Right kidney (tissue), 1 donor: Measurements from ENCODE around the gene PCDH12.
A peak's percentile ranks its signal among the peaks of the same experiment; 100 is the strongest.

Experiments used
- DNase-seq: peaks from one replicate; pipeline ENCODE4 v3.0.0-alpha.2; 2016

PCDH12 gene

DNA sequence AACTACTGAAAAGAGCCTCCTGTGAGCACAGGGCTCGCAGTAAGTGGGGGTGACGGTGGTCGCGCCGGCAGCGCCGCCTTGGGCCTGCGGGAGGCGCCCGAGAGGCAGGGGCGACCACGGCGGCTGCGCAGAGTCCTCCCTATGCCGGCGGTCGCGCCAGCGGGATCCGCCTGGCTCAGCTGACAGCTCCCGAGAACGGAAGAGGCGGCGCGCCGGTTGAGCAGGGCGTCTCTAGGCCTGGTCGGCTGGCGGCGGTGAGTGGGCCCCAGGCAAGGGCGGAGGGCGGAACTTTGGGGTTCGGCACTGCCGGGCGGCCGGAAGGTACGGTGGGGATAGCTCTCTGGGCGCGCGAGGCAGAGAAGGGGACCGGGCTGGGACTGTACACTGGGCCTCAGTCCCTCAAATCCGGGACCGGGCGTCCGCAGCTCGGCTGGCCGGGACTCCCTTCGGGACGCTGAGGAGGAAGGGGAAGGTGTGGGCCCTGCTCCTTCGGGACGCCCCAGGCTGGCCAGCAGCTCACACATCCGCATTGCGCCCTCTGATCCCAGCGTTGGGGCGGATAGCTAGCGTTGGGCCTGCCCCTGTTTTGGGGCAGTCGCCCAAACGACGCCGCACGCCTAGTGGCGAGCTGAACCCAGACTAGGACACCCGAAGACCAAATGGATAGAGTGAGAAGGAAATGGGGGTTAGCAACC lies 11.1 kb upstream of the PCDH12 start, which contains the start of gene RNF14:
TSS of gene RNF14 (plus strand) at position 192 of the 695 bp plus-strand sequence. CDS start 4,484 bp downstream, outside the sequence.
- peak; percentile 94 for DNase-seq

DNA sequence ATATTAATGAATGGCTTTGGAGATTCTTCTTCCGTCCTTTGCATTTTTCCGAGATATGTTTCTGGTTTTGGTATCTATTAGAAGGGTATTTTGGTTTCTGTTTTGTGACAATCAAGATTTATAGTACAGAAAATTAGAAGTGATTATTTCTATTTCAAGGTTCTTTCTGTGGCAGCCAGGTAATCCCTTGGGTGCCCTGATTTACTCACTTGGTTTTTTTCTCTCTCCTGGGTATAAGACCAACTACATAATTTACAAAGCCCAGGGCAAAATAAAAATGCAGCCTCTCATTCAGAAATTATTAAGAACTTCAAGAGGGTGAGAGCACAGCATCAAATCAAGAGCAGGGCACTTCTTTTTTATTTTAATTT lies 8.9 kb upstream of the PCDH12 start:
- no peak for DNase-seq

DNA sequence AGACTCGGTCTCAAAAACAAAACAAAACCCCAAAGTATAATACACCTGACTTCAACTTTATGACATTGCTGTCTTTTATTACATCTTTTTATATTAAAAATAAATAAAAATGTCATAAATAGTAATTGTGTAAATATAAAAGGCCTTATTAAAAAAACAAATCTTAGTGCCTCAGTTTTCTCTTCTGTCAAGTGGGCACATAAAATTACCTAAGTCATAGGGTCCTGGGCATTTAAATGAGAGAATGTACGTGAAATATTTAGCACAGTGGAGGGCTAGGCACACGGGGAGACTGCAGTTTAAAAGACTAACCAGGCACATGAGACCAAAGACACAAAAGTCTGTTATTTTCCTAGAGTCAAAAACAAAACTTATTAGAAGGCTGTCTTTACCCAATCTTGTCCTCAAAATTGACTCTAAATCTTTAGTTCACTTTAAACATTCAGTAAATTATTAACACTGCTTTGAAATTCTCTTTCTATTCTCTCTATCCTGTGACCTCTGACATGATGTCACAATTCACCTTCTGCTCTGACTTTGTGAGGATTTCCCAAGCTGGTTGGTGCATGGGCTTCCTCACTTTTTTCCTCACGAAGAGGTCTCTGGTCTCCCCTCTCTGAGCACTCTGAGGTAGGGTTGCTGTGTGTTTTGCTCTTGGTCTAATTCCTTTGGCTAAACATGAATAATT lies 8.4 kb upstream of the PCDH12 start:
- DNase-seq, result no peak

DNA sequence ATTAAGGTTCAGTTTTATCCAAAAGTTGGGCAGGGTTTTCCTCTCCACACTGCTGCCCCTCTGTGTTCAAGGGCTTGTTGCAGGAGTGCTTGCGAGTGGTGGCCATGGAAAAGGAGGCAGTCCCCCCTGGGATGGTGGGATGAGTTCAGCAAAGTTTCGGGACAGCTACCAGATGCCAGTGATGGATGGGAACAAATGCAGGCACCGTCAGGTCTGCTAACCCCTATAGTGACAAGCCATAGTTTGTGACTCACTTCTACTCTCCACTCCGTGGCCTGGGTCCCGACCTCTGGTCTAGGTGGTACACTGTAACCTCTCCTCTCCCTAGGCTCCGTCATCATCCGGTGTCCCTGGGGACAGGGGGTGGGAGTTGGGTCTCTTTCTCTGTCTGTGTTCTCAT lies 7.1 kb upstream of the PCDH12 start:
- DNase-seq, result no peak

DNA sequence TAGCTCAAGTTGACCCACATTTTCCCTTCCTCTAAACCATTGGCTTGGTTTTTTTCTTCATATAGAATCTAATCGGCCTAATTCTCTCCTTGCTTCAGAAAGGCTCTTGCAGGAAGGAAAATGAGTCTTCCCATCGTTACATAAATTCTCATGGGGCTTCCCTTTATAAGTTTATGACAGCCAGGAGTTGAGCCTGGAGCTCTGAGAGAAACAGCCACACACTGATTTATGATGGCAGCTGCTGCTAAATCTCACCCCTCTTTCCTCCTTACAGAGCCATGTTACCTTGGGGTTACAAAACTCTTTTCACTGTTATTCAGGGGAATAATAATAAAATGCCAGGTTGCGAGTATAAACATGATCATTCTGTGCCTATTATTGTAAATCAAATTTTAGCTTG lies 5.7 kb upstream of the PCDH12 start:
- no peak for DNase-seq

DNA sequence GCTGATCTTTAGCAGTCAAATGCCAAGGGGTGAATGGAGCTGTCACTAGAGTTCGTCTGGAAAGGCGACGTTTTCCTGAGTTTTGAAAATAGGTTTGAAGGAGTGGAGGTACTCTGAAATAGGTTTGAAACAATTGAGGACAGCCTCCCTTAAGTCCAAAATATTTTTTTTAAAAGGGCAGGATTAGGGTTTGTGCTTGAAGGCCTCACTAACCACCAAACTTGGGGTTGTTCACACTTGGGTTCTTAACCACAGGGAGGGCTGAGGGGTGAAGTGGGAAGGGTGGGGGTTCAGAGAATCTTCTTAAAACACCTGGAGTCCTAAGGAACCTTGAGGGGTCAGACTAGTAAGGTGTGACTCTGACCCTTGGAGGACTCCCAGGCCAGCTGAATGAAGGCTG lies 3.5 kb upstream of the PCDH12 start:
- no peak for DNase-seq

DNA sequence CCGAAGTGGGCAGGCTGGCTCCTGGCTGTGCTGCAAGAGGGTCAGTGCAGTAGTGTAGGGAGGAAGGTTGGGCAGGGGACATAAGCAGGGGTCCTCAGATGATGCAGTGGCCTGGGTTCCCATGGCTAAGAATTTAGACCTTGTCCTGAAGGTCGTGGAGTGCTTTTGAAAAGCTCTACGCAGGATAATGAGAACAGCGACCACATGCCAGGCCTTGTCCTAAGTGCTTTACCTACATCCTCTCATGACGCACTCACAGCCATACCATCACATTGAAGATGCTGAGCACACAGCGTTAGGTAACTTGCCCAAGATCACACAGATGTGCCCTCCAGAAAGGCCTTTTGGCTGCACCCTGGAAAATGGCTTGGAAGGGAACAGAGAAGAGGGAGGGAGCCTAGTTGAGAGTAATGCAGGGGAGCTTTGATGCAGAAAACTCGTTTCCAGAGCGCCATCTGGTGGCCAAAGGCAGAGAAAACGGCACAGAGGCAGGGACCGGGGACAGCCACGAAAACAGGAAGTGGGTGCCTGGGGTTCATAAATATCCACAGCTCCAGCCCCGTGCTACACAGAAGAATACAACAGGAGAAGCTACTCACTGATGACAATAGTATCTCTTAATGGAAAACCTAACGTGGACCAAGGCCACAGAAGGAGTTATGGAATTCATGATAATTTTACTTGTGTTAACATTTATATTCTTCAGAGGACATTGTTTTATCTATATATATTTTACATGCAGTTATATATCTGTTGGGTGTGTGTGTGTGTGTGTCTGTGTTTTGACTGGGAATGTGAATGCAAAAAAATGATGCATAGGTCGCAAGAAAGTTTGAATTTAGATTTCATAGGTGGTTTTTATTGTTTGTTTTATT lies 2.7 kb upstream of the PCDH12 start:
- DNase-seq, result peak; percentile 76

DNA sequence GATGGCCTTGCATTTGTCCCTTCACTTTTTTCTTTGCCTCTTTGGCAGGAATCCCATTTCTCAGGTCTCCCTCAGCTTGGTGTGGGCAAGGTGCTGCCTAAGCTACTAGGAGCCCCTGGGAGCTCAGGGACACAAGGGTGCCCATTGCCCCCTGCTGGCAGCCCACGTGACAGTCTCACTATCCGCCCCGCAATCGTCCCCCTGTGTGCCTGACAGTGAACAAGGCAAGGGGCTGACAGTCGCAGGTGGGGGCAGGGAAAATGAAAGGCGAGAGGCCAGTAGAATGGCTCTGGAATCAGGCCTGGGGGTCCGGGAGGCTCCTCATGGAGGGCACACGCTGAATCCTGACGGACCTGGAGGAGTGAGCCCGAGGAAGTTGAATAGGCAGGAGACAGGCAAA lies 2.0 kb upstream of the PCDH12 start:
- DNase-seq, result no peak

DNA sequence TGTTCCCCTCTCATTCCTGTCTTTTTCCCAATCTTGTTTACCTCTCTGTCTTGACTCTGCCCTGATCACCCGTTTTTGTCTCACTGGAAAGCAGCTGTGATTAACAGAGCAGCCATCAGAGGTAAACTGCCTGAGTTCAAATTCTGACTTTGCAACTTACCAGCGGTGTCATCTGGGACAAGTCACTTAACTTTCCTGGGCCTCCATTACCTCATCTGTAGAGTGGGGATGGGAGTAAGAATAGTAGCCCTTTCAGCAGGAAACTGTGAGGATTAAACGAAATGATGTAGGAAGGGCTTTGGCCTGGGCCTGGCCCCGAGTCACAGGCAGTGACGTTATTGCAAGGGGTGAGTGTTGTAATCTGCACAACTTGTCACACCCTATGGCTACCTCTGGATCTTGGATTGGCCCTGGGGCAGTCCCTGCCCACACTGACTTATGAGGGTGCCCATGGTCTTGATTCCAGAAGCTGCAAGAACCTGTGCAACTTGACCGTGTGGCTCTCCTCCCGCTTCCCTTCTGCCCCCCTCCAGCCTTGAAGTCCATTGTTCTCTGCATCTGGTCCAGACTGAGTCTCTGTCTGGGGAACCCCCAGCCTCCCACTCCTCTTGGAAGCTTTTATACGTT lies 657 bp upstream of the PCDH12 start:
- DNase-seq, result no peak

DNA sequence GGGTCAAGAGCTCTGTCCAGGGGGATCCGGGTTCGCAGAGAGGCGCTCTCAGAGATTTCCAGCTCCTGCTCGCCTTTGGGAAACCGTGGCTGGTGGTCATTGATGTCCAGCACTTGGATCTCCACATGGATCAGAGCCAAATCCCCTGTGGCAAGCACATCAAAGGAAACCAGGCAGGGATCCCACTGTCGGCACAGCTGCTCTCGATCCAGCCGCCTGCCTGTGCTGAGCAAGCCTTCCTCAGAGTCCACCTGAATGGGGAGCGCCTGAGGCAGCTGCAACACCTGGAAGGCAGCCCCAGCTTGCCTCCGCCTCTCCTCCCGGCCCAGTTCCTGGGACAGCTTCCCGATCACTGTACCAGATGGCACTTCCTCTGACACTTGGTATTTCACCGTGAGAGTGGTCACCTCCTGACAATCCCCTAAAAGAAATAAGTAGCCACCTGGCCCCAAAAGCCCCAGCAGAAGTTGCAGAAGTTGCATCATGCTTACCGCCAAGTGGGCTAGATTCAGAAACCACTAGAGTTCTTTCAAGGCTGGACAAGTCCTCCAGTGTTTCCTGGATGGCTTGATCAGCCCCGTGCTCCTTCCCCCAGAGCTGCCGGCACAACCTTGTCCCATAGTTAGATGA lies 520 bp downstream of the PCDH12 start:
- DNase-seq, result no peak

DNA sequence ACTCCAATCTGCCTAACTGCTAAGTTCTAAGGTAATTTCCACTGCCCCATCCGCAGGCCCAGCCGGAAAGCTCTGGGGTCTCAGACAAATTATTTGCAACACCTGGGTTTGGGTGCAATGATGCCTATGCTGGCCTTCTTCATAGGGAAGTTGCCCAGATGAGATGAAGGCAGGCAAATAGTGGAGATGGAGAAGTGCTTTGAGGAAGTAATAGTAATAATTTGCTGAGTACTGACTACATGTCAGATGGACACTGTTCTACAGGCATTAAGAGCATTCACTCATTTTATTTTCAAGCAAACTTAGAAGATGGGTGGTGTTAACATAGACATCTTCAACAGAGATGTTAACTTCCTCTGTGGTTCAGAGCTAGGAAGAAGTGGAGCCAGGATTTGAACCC lies 3.8 kb downstream of the PCDH12 start:
- DNase-seq, result no peak

DNA sequence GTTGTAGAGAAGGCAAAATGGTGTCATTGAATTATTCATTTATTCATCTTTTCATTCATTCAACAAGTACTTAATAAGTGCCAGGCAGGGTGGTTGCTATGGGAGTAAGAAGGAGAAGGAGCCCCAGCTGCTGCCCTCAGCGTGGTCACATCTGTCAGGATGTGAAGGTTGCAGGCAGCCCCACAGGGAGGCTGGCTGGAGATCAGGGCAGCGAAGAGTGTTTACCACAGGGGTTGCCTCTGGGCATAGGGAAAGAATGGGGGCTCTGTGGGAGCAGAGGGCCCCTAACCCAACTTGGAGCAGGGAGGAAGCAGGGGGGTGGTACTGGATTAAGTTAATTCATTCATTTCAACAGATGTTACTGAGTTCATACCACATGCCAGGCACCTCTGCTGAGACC lies 6.0 kb downstream of the PCDH12 start:
- no peak for DNase-seq

DNA sequence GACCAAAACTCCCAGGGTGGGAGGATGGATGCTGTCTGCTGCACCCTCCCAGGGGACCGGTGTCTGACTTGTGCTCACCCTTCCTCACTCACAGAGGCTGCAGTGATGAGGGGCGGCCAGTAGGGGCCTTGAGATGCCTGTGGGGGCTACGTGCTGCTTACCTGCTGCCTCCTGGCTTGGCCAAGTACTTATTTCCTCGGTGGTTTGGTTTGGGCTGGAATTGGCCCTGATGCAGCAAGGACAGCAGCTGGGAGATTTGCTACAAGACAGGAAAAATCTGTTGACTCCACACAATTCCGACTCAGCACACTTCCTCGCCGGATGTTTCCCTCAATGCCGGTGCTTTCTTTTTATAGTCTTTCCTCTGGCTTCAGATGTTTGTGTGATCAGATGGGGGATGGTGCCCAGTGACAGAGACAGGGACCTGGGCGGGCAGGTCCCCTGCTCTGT lies 6.6 kb downstream of the PCDH12 start:
- DNase-seq, result peak; percentile 23

DNA sequence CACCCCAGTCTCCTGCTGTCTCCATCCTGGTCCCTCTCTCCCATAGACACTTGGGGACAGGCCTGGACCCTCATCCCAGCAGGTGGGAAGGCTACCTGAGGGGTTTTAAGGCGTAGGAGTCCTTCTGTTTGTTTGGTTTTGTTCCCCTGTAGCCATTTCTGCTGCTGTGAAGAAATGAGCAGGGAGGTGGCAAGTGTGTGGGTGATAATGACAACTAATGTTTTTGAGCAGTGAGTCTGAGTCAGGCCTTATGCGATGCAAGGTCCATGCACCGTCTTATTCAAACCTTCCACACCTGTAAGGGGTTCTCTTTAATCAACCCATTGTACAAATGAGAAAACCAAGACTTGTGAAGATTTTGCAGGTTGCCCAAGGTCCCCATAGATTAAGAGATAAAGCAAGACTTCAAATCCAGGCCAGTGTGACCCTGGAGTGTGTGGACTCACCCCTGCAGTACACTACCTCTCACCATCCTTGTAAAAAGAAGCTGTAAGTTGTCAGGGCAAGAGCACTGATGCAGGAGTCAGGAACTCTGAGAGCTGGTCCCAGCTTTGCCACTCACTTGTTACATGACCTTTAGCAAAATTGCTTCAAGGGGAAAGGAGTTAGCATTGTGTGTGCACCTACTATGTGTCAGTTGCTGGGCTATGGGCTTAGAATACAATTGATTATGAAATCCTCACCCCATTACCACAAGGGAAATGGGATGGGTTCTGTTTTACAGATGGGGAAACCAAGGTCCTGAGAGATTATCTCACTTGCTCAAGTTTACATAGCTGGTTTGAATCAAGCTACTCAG lies 7.6 kb downstream of the PCDH12 start:
- DNase-seq, result no peak

DNA sequence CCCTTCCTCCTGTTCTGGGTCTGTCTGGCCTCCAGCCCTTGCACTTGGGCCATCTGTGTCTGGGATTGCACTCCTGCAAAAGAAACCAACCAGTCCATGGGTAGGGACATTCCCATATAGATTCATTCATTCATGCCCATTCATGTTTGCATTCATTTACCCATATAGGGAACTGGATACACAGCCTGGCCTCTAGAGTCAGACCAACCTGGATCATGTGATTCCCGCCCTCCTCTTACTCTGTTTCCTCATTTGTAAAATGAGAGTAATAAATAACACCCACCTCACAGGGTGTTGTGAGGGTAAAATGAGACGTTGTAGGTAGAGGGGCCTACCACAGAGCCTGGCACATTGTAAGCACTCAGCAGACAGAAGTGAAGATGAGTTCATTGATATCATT lies 8.5 kb downstream of the PCDH12 start:
- no peak for DNase-seq

DNA sequence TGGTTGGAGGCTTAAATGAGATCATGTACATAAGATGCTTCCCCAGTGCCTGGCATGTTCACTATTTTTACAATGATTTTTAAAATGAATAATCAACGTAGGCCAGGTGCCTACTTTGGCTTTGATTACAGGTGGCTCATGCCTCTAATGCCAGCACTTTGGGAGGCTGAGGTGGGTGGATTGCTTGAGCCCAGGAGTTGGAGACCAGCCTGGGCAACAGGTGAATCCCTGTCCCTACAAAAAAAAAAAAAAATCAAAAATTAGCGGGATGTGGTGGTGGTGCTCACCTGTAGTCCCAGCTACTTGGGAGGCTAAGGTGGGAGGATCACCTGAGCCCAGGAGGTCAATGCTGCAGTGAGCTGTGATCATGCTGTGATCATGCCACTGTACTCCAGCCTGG lies 9.2 kb downstream of the PCDH12 start:
- no peak for DNase-seq

DNA sequence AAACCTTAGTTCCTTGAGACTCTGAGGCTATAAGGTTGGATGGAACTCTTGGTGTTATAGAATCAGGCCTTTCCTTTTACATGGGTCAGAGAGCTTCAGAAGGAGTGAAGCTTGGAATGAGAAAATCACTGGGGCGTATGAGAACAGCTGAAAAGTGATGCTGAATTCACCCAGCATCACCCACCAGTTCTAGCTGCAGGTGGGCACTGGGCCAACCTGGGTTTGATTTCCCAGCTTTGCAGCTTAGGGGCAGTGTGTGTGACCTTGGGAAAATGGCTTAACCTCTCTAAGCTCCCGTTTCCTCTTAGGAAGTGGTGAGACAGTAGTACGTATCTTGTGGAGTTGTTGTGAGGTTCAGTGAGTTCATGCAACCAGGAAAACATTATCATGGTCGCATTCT lies 10.7 kb downstream of the PCDH12 start:
- DNase-seq, result no peak

DNA sequence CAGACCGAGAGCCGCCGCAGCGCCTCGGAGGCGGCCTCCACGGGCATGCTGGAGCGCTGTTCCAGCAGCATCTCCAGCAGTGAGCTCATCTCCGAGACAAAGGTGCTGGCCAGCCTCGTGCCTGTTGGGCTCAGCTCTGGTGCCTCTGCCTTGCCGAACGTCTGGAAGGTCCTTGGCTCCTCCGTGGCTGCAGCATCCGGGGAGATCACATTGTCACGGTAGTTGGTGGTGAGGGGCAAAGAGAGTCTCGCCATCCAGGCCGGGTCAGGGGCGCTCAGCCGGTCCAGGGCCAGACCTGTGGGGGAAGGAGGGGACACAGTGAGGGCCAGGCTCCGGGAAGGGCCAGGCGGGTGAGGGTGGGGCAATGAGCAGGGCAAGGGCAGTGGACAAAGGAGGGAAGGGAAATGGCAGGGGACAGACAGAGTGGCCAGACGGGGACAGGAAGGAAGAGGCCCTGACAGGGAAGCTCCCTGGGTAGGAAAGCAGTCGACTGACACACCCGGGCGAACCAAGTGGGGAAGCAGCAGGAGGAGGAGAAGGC lies 12.4 kb downstream of the PCDH12 start:
- peak; percentile 64 for DNase-seq

DNA sequence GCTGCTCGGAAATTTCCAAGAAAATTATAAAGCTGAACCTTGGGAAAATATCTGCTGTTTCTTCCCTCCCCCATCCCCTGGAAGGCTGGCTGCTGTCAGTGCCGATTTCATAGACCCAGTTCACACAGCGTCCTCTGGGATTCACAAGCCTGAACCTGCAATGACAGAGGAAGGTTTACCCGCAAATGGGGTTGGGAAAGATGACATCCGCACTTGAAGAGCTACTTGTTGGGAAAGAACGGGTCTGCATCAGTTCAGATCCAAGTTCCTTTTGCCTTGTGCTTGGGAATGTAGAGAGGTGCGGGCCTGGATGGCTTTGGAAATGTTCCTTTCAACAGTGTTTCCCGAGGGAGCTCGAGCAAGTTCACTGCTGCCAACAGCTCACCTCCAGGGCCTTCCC lies 13.9 kb downstream of the PCDH12 start:
- no peak for DNase-seq

DNA sequence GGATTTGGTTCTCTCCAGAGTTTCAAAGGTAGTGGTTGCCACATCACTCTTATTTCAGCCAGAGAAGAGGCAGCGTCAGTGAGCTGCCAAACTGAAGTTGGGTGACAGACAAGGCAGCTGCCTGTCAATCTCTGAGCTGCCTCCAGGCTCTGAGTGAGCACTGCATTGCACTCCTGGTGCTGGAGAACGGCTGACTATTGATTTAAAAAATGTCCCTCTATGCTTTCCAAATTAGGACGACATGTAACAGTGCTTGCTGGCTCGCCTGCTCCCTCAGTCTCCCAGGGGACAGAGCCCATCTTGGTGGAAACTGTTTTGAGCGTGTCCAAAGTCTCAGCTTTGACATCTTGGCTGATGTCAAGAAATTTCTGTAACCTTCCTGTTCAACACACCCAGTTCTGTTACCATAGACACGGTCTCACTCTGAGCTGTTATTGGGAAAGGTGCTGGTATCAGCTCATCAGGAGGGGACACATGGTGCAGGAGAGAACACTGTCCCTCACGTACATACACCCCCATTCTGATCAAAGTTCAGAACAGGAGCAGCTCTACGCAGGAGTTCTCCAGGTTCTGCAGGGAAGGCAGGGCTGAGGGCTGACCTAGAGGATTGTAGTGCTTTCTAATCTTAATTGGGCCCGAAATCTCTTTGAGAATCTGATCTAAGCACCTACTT lies 15.7 kb downstream of the PCDH12 start:
- no peak for DNase-seq
